ENCODE data around the gene PSMG3. TPM values are rescaled to one million over a fixed set of nuclear protein-coding genes. Genes with fewer than 3 reads are reported as not detected.

PSMG3 gene
- polyA plus RNA-seq, 1 donor (not counting 4 experiments of a cell fraction or from before 2014, with no cell fraction given), result 49.6 TPM

DNA sequence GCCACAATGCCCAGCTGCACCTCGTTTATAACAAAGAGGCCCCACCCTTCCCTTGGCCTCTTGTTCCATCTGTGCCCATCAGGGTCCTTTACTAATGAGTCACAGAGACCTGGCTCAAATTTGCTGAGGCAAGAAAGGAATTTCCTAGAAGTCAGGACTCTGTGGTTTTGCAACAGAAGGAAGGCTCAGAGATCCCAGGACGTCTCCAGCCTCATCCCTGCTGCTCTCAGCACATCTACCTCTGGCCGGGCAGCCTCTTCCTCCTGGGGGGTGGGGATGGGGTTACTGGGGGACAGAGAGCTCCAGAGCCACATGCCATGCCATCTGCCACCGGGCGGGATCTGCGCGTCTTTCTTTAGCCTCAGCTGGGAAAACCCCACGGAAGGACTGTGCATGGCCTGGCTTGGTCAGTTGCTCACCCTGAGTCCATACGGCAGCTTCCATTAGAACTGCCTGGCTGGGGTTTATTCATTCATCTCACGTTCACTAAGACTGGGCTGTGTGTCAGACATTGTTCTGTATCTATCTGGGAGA, 41.9 kb upstream of the PSMG3 start:
- Histone ChIP-seq H2AFZ (ENCODE audit: control insufficient read depth, low read length) (no peak overlapping the region), H3K9me1 (ENCODE audit: control insufficient read depth, extremely low read depth, insufficient read depth, low read length) (no peaks in the 10 kb centered on the region), H3K4me1 (ENCODE audit: control insufficient read depth, extremely low read depth, insufficient read depth, low read length) (no peaks in the 10 kb centered on the region), H3K27ac (ENCODE audit: control insufficient read depth, insufficient read depth, low read length) (no peak overlapping the region), H3K4me2 (ENCODE audit: control insufficient read depth, extremely low read depth, insufficient read depth, low read depth, low read length) (no peak overlapping the region), H3K27me3 (ENCODE audit: control insufficient read depth, extremely low read depth, insufficient read depth, low read length) (no peaks in the 10 kb centered on the region), H3K9ac (ENCODE audit: control insufficient read depth, extremely low read depth, insufficient read depth, low read length) (no peak overlapping the region), H3K36me3 (ENCODE audit: control insufficient read depth in 2 of 2, extremely low read depth in 1 of 2, insufficient read depth in 2 of 2, low read length in 2 of 2) (no peaks in the 10 kb centered on the region), H3K4me3 (ENCODE audit: control insufficient read depth in 2 of 3, extremely low read depth in 1 of 3, insufficient read depth in 2 of 3, low read depth in 1 of 3, low read length in 3 of 3) (no peak overlapping the region), H3K9me3 (ENCODE audit: control insufficient read depth, low read depth, low read length) (no peaks in the 10 kb centered on the region), H4K20me1 (ENCODE audit: control insufficient read depth, extremely low read depth, insufficient read depth, low read length) (no peaks in the 10 kb centered on the region), H3K79me2 (ENCODE audit: control insufficient read depth, insufficient read depth, low read length) (no peaks in the 10 kb centered on the region)
- DNase-seq (ENCODE audit: low read depth, low spot score) (no peak), FAIRE-seq (no peak)
- TF ChIP-seq, protein P1, sequence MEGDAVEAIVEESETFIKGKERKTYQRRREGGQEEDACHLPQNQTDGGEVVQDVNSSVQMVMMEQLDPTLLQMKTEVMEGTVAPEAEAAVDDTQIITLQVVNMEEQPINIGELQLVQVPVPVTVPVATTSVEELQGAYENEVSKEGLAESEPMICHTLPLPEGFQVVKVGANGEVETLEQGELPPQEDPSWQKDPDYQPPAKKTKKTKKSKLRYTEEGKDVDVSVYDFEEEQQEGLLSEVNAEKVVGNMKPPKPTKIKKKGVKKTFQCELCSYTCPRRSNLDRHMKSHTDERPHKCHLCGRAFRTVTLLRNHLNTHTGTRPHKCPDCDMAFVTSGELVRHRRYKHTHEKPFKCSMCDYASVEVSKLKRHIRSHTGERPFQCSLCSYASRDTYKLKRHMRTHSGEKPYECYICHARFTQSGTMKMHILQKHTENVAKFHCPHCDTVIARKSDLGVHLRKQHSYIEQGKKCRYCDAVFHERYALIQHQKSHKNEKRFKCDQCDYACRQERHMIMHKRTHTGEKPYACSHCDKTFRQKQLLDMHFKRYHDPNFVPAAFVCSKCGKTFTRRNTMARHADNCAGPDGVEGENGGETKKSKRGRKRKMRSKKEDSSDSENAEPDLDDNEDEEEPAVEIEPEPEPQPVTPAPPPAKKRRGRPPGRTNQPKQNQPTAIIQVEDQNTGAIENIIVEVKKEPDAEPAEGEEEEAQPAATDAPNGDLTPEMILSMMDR (optimal IDR thresholded peaks at IDR 0.05 in 1 of 3, IDR thresholded peaks at IDR 0.05 in 1 of 3, conservative IDR thresholded peaks at IDR 0.05 in 1 of 3; ENCODE audit: extremely low read depth in 1 of 3, insufficient read depth in 2 of 3, low read length in 3 of 3), result no peak
- no peak for TF ChIP-seq EZH2 (IDR thresholded peaks at IDR 0.05; ENCODE audit: low read length)
- dilution Hi-C loops (cut with MboI; ENCODE audit: extremely low pct_ligation_motif_present, low sequenced_read_pairs), result no loop called here

DNA sequence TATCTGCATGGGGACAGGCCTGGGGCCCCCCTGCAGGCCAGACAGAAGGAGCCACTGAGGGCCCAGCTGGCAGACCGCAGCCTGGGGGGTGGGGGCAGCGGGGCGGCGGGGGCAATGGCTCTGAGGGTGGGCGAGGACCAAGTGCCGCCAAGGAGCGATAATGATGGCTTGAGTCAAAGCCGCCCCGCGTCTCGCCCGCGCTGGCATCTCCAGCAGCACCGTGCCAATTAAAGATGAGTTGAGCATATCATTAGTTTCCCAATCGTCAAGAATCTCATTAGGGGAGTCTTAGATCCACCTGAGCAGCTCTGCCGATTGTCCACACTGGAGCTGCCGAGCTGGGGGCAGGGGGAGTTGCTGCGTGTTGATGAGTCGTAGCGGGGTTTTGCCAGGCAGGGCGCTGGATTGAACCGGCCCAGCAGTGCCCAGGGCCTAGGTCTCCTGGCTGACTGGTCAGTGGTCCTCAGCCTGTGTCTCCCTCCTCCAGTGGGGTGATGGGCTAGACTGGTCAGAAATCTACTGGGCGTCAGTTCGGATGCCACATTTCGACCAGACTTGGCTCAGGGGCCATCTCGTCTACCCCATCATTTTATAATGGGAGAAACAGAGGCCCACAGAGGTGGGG, 41.0 kb upstream of the PSMG3 start:
- dilution Hi-C loops (cut with MboI; ENCODE audit: extremely low pct_ligation_motif_present, low sequenced_read_pairs), result no loop called here
- no peaks in the 10 kb centered on the region for H3K4me1 ChIP-seq (ENCODE audit: control insufficient read depth, extremely low read depth, insufficient read depth, low read length)

More for the DNA sequence above, 41.0 kb upstream of the PSMG3 start:
- Histone ChIP-seq H3K4me3 (ENCODE audit: control insufficient read depth in 2 of 3, extremely low read depth in 1 of 3, insufficient read depth in 2 of 3, low read depth in 1 of 3, low read length in 3 of 3) (no peak overlapping the region), H3K36me3 (ENCODE audit: control insufficient read depth in 2 of 2, extremely low read depth in 1 of 2, insufficient read depth in 2 of 2, low read length in 2 of 2) (no peaks in the 10 kb centered on the region), H4K20me1 (ENCODE audit: control insufficient read depth, extremely low read depth, insufficient read depth, low read length) (no peaks in the 10 kb centered on the region), H3K27me3 (ENCODE audit: control insufficient read depth, extremely low read depth, insufficient read depth, low read length) (no peaks in the 10 kb centered on the region), H2AFZ (ENCODE audit: control insufficient read depth, low read length) (no peak overlapping the region), H3K27ac (ENCODE audit: control insufficient read depth, insufficient read depth, low read length) (no peak overlapping the region), H3K79me2 (ENCODE audit: control insufficient read depth, insufficient read depth, low read length) (no peaks in the 10 kb centered on the region), H3K9me1 (ENCODE audit: control insufficient read depth, extremely low read depth, insufficient read depth, low read length) (no peaks in the 10 kb centered on the region), H3K4me2 (ENCODE audit: control insufficient read depth, extremely low read depth, insufficient read depth, low read depth, low read length) (no peak overlapping the region), H3K9ac (ENCODE audit: control insufficient read depth, extremely low read depth, insufficient read depth, low read length) (no peak overlapping the region), H3K9me3 (ENCODE audit: control insufficient read depth, low read depth, low read length) (no peaks in the 10 kb centered on the region)
- DNase-seq (ENCODE audit: low read depth, low spot score), result no peak
- FAIRE-seq, result no peak
- TF ChIP-seq, protein P1 (optimal IDR thresholded peaks at IDR 0.05 in 1 of 3, IDR thresholded peaks at IDR 0.05 in 1 of 3, conservative IDR thresholded peaks at IDR 0.05 in 1 of 3; ENCODE audit: extremely low read depth in 1 of 3, insufficient read depth in 2 of 3, low read length in 3 of 3), result no peak
- TF ChIP-seq EZH2 (IDR thresholded peaks at IDR 0.05; ENCODE audit: low read length), result no peak
